Stimulated activated naive CD4-positive, alpha-beta T cell treated with Interleukin-2 at 50 U/mL for 16 hours (primary cell): ENCODE results near the gene LRRC27.
"Not testable (repeated sequence)": the region's sequence is repeated elsewhere in the genome, so short reads cannot be mapped to it uniquely, and the experiment has no call there.

Experiments
- DNase-seq: peaks from one replicate; lab custom pipeline; 2025; lab: John Stamatoyannopoulos, UW

LRRC27 gene

GRCh38 chr10:132314881-132315280 lies 17.1 kb upstream of the LRRC27 start:
- DNase-seq: not testable (repeated sequence)

GRCh38 chr10:132316133-132316532 lies 15.9 kb upstream of the LRRC27 start:
- no peak for DNase-seq

DNA sequence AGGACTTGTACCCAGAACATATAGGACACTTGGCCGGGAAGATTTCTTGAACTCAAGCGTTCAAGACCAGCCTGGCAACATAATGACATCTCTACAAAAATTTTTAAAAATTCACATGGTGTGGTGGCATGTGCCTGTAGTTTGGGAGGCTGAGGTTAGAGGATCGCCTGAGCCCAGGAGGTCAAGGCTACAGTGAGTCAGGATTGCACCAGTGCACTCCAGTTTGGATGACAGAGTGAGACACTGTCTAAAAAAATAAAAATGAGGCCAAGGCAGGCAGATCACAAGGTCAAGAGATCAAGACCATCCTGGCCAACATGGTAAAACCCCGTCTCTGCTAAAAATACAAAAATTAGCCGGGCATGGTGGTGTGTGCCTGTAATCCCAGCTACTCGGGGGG lies 14.5 kb upstream of the LRRC27 start:
- DNase-seq: not testable (repeated sequence)

DNA sequence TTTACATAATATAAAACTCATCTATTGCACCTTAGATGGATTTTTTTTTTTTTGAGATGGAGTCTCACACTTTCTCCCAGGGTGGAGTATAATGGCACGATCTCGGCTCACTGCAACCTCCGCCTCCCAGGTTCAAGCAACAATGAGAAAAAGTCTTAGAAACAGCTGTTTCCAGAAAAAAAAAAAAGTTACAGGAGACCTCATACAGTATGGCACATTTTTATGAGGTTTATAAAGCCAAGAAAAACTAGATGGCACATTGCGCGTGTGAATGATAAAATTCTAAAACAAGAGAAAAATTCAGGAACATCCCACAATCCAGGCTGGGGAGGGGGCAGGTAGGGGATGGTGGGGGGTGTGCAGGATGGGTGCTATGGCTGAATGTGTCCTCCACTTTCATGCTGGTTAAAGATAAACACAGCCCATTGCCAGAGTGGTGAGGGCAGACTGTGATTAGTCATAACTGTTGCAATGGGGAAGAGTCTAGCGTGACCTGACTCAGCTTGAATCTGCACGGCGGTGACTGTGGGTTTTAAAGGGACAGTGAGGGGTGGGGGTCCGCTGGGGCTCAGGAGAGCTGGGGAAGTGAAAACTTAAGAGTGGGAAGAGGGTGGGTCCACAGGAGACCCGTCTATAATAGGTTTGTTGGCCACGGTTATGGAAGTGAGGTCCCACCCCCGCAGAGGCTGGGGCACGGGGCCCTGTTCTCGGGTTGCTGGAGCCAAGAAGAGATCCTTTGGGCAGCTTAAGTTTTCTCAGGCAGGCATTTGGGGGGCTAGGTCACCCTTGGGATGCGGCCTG lies 11.9 kb upstream of the LRRC27 start:
- DNase-seq: peak; percentile 34

GRCh38 chr10:132320654-132321469 lies 11.1 kb upstream of the LRRC27 start:
- DNase-seq: no peak

DNA sequence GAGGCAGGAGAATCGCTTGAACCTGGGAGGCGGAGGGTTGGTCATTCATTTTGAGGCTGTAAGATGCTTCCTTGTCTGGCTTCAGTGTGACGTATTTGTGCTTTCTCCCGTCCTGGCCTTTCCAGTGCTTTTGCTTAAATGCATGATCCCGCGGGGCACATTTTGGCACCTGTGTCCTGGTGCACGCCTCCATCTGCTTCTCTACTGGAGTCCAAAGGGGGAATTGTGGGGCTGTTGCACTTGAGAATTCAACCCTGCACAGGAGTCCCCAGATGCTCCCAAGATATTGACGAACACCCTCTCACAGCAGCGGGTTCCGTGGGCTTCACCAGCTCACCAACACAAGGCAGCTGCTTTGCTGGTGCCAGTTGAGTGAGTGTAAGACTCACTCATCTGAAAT lies 10.3 kb upstream of the LRRC27 start:
- no peak for DNase-seq

GRCh38 chr10:132322586-132323048 lies 9.4 kb upstream of the LRRC27 start:
- DNase-seq: no peak

DNA sequence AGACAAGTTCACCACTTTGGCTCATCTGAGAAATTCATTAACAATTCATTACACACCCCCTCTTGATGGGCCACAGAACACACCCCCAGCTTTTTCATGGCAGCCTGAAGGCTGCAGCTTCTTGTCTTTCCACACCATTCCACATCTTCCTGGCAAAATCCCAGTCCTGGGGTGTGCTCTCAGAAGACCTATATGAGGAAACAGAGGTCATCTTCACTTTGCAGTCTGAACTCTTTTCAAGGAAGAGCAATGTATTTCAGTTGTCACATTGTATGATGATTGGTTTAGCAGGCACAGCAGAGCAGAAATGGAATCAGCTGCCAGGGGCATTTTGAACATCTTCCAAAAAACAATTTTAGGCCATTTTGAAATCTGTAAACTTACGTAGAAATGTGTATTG lies 7.8 kb upstream of the LRRC27 start:
- no peak for DNase-seq

DNA sequence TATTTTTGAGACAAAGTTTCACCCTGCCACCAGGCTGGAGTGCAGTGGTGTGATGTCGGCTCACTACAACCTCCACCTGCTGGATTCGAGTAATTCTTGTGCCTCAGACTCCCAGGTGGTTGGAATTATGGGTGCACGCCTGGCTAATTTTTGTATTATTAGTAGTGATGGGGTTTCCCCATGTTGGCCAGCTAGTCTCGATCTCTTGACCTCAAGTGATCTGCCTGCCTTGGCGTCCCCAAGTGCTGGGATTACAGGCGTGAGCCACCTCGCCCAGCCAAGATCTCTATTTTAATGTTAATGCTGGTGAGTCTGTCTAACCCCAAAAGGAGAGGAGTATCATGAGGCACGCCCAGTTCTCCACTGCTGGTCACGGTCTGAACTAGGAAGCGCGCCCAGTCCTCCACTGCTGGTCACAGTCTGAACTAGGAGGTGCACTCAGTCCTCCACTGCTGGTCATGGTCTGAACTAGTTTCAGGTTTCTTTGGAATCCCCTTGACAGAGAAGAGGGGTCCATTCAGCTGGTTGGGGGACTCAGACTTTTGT lies 5.6 kb upstream of the LRRC27 start:
- no peak for DNase-seq

- DNase-seq: peak; percentile 67
These were observed 5.1 kb upstream of the LRRC27 start for GRCh38 chr10:132326925-132327324.

- DNase-seq: no peak
These were observed 3.9 kb upstream of the LRRC27 start for GRCh38 chr10:132328106-132328505.

DNA sequence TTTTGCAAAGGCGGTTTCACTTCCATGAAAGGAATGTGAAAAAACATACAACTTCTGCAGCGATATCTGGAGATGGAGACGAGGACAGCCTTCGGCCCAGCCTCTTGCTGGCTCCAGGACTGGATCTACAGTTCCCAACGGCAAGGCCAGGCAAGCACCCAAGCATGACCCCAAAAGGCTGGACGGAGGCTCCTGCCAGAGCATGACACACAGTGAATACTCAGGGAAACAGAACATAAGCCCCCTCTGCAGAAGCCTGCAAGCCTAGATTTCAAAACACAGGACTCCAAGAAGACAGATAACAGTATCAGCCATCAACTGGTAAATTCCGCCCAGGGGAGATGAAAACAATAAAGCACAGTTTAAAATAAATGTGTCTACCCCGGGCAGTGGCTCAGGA lies 3.3 kb upstream of the LRRC27 start:
- DNase-seq: no peak

GRCh38 chr10:132329565-132330485 lies 2.2 kb upstream of the LRRC27 start:
- DNase-seq: peak; percentile 20

- no peak for DNase-seq
These were observed 1.5 kb upstream of the LRRC27 start for GRCh38 chr10:132330486-132330833.

GRCh38 chr10:132332433-132332754 lies 401 bp downstream of the LRRC27 start:
- DNase-seq: no peak

DNA sequence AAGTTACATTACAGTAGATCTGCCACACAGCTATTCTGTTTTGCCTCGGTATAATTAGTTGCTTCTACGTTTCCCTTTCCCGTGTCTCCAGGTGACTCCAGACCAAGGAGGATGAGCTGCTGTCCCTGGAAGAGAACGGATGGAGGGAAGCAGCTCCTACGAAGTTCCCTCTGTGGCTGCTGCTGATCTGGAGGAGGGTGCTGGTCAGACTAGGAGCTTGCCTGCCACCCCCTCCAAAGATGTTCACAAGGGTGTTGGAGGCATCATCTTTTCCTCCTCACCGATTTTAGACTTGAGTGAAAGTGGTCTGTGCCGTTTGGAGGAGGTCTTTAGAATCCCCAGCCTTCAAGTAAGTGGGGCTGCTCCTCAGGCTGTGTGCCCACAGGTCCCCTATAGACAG lies 1.4 kb downstream of the LRRC27 start:
- no peak for DNase-seq

GRCh38 chr10:132334631-132335188 lies 2.7 kb downstream of the LRRC27 start:
- no peak for DNase-seq

- no peak for DNase-seq
These were observed 3.4 kb downstream of the LRRC27 start for GRCh38 chr10:132335189-132336063.

DNA sequence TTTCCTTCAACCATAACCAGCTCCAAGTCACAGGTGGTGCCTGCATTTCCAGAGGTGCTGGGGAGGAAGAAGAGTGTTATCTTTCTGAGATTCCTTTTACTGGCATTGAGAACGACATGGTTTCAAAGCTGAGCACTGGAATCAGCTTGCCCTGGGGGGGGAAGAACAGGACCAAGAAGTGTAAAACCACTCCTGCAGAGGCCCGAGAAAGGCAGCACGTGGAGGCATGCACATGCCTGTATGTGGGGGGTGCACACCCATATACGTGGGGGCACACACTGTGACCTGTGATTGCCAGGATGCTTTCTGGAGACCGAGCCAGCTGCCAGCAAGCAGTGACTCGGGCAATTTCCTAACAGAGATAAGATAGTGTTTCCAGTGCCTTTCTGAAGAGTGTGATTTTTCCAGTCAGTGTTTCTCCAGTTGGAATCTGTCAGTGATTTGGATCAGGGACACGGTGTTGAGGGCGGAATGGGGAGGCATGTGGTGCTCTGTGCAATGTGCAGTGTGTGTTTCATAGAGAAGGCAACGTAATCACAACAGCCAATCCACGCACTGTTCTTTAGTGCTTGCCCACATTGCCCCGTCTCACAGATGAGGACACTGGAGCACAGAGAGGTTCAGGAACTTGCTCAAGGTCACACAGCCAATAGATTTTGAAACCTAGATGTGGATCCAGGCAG lies 4.2 kb downstream of the LRRC27 start:
- no peak for DNase-seq

DNA sequence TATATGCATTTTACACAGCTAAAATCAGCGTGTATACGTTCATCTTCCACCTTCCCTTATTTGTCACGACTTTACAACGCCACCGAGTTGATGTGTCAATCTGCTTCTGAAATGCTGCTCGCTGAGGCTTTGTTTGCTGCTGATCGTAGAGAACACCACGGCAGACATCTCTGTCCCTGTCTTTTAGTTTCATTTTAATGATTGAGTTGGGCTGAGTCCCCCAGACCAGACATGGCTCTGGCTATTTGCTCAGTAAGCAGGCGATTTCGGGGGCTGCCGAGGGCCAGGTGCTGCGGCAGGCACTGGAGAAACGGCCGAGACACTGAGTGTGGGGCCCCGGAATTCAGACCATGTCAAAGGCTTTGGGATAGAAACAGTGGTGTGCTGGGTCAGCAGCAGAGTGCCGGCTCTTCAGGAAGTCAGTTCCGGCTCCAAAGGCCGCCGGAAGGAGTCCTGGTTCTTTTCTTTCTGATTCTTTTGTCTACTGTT lies 5.0 kb downstream of the LRRC27 start:
- DNase-seq: no peak
